Keratinocyte (primary cell): ENCODE data around the gene CRYAB. TPM values are rescaled to one million over a fixed set of nuclear protein-coding genes. Genes with fewer than 3 reads are reported as not detected.

ENCODE experiments used
- DNase-seq: peaks from one replicate; pipeline ENCODE4 v3.0.0-alpha.2; 2011; ENCODE audit warnings: low read depth, missing footprints, low spot score
- FAIRE-seq: peaks from 2 replicates; lab custom pipeline; 2011; peaks lifted over from hg19 to GRCh38; lab: Jason Lieb, UNC
- H2AFZ ChIP-seq: 2 replicates; pipeline ENCODE4 v1.6.0; 2012; ENCODE audit warnings: low read length, control low read depth, inconsistent platforms; ENCODE audit not compliant: control insufficient read depth
- H3K27ac ChIP-seq: 2 replicates; pipeline ENCODE4 v1.5.1; 2011; ENCODE audit warnings: low read length; ENCODE audit not compliant: control insufficient read depth, insufficient read depth
- H3K27me3 ChIP-seq: 3 replicates; pipeline ENCODE4 v1.6.0; 2011; ENCODE audit warnings: low read length; ENCODE audit not compliant: control insufficient read depth, insufficient read depth; ENCODE audit errors: extremely low read depth
- H3K36me3 ChIP-seq, 2 experiments: 2 replicates in 1 of 2; 3 replicates in 1 of 2; pipeline ENCODE4 v1.5.1; 2011; ENCODE audit warnings: low read length in 2 of 2, mild to moderate bottlenecking in 1 of 2; ENCODE audit not compliant: control insufficient read depth in 2 of 2, insufficient read depth in 2 of 2; ENCODE audit errors: extremely low read depth in 1 of 2
- H3K4me1 ChIP-seq: 3 replicates; pipeline ENCODE4 v1.5.1; 2011; ENCODE audit warnings: low read length; ENCODE audit not compliant: control insufficient read depth, insufficient read depth; ENCODE audit errors: extremely low read depth
- H3K4me2 ChIP-seq: 3 replicates; pipeline ENCODE4 v1.6.0; 2011; ENCODE audit warnings: low read depth, low read length; ENCODE audit not compliant: control insufficient read depth, insufficient read depth; ENCODE audit errors: extremely low read depth
- H3K4me3 ChIP-seq, 3 experiments: fragments of 200-600 bp in 1 of 3; sonication (generic) in 1 of 3; 2 replicates in 2 of 3; 3 replicates in 1 of 3; pipeline ENCODE4 v1.5.1; 2011 to 2016; ENCODE audit warnings: low read length in 3 of 3, mild to moderate bottlenecking in 3 of 3, control low read depth in 2 of 3, inconsistent platforms in 1 of 3, low read depth in 1 of 3, mixed read lengths in 1 of 3, mixed run types in 1 of 3, moderate library complexity in 1 of 3; ENCODE audit not compliant: control insufficient read depth in 2 of 3, insufficient read depth in 2 of 3; ENCODE audit errors: extremely low read depth in 1 of 3
- H3K79me2 ChIP-seq: 2 replicates; pipeline ENCODE4 v1.6.0; 2012; ENCODE audit warnings: low read length; ENCODE audit not compliant: control insufficient read depth, insufficient read depth
- H3K9ac ChIP-seq: 3 replicates; pipeline ENCODE4 v1.6.0; 2011; ENCODE audit warnings: low read length; ENCODE audit not compliant: control insufficient read depth, insufficient read depth; ENCODE audit errors: extremely low read depth
- H3K9me1 ChIP-seq: 3 replicates; pipeline ENCODE4 v1.6.0; 2011; ENCODE audit warnings: low read length; ENCODE audit not compliant: control insufficient read depth, insufficient read depth; ENCODE audit errors: extremely low read depth
- H3K9me3 ChIP-seq: 2 replicates; pipeline ENCODE4 v1.5.1; 2012; ENCODE audit warnings: low read depth, low read length; ENCODE audit not compliant: control insufficient read depth
- H4K20me1 ChIP-seq: 3 replicates; pipeline ENCODE4 v1.6.0; 2011; ENCODE audit warnings: low read length; ENCODE audit not compliant: control insufficient read depth, insufficient read depth; ENCODE audit errors: extremely low read depth
- EZH2 ChIP-seq: IDR thresholded peaks from one replicate; pipeline ENCODE4 v1.6.1; 2012; ENCODE audit warnings: inconsistent platforms, mild to moderate bottlenecking, low read length, moderate library complexity
- dilution Hi-C: fragments of 300-500 bp; cut with MboI; formaldehyde crosslinking; loops from one replicate; pipeline ENCODE4 v1.7.0; 2020; ENCODE audit warnings: low sequenced_read_pairs; ENCODE audit not compliant: extremely low pct_ligation_motif_present
- polyA plus RNA-seq, 5 experiments: library from polyadenylated mRNA; depleted of rRNA in 3 of 5; stranded (reverse) in 3 of 5; stranded (forward) in 1 of 5; unstranded in 1 of 5; fragments of >200 nt; gene quantifications; 1 replicate in 1 of 5; 2 replicates in 3 of 5; 3 replicates in 1 of 5; pipeline versions ENCODE4 v1.2.1 to v1.2.3, GENCODE V29; 2011 to 2012; ENCODE audit warnings: missing spikeins in 2 of 5, low read depth in 1 of 5, low replicate concordance in 1 of 5
- TF ChIP-seq, protein P1 (sequence below), 3 experiments: IDR thresholded peaks in 1 of 3; conservative IDR thresholded peaks in 1 of 3; optimal IDR thresholded peaks in 1 of 3; 2 replicates in 2 of 3; 3 replicates in 1 of 3; pipeline versions ENCODE3 to v1.5.1; 2011; ENCODE audit warnings: low read length in 3 of 3, mild to moderate bottlenecking in 3 of 3, moderate library complexity in 2 of 3, control low read depth in 1 of 3, inconsistent platforms in 1 of 3; ENCODE audit not compliant: insufficient read depth in 2 of 3; ENCODE audit errors: extremely low read depth in 1 of 3

The CRYAB gene
- polyA plus RNA-seq, 1 donor (not counting 4 experiments of a cell fraction or from before 2014, with no cell fraction given), result 11.0 TPM

DNA sequence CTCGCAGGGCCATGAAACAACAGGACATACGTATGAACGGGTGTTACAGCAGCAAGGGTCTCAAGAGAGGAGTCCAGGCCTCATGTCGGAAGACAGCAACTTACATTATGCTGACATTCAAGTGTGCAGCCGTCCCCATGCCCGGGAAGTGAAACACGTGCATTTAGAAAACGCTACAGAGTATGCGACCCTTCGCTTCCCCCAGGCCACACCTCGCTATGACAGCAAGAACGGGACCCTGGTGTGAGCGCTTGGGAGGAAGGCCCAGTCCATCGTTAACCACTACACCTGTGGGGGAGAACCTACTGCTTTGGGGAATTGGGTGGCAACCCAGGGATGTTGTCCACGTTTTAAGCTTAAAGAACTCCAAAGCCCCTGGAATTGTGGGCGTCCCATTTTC is 14.4 kb upstream of the CRYAB start:
- Histone ChIP-seq H3K9me3 (no peaks in the 10 kb centered on the region), H2AFZ (peak overlapping the region; percentile 92), H3K4me3 (no peak overlapping the region), H3K27ac (no peak overlapping the region), H3K9ac (no peak overlapping the region), H3K4me2 (peak overlapping the region; percentile 63), H3K27me3 (no peaks in the 10 kb centered on the region), H3K79me2 (no peaks in the 10 kb centered on the region), H3K4me1 (peaks cover 17% of the 10 kb centered on the region), H3K36me3 (no peaks in the 10 kb centered on the region), H3K9me1 (no peaks in the 10 kb centered on the region), H4K20me1 (no peaks in the 10 kb centered on the region)
- FAIRE-seq, result no peak
- no peak for DNase-seq
- TF ChIP-seq EZH2, result no peak
- TF ChIP-seq, protein P1, sequence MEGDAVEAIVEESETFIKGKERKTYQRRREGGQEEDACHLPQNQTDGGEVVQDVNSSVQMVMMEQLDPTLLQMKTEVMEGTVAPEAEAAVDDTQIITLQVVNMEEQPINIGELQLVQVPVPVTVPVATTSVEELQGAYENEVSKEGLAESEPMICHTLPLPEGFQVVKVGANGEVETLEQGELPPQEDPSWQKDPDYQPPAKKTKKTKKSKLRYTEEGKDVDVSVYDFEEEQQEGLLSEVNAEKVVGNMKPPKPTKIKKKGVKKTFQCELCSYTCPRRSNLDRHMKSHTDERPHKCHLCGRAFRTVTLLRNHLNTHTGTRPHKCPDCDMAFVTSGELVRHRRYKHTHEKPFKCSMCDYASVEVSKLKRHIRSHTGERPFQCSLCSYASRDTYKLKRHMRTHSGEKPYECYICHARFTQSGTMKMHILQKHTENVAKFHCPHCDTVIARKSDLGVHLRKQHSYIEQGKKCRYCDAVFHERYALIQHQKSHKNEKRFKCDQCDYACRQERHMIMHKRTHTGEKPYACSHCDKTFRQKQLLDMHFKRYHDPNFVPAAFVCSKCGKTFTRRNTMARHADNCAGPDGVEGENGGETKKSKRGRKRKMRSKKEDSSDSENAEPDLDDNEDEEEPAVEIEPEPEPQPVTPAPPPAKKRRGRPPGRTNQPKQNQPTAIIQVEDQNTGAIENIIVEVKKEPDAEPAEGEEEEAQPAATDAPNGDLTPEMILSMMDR (optimal IDR thresholded peaks at IDR 0.05 in 1 of 3, IDR thresholded peaks at IDR 0.05 in 1 of 3, conservative IDR thresholded peaks at IDR 0.05 in 1 of 3; ENCODE audit: extremely low read depth in 1 of 3, insufficient read depth in 2 of 3, low read length in 3 of 3), result no peak
- dilution Hi-C loops, result no loop called here

DNA sequence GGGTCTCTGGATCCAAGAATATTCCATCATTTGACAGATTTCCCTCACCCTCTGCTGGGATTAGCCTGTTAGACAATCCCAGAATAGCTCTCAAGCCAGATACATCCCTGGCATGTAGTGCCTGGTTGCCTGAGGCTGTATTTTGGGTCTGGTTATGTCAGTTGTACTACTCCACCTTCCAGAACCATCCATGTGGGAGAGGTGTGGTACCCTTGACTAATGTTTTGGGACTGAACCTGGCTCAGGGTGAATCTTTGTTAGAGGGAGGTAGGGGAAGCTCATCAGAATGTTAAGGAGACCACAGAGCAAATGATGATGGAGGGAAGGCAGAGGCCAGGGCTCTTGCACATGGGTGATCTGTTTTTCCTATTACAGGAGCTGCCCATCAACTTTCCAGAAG is 12.4 kb upstream of the CRYAB start:
- DNase-seq (no peak), FAIRE-seq (no peak)
- Histone ChIP-seq H3K79me2 (no peaks in the 10 kb centered on the region), H3K9me3 (no peaks in the 10 kb centered on the region), H3K4me3 (no peak overlapping the region), H3K27ac (no peak overlapping the region), H3K4me2 (no peak overlapping the region), H3K9ac (no peak overlapping the region), H3K36me3 (no peaks in the 10 kb centered on the region), H4K20me1 (no peaks in the 10 kb centered on the region), H3K27me3 (no peaks in the 10 kb centered on the region), H2AFZ (no peak overlapping the region), H3K9me1 (no peaks in the 10 kb centered on the region), H3K4me1 (peaks cover 18% of the 10 kb centered on the region)
- dilution Hi-C loops, result no loop called here
- TF ChIP-seq, protein P1 (optimal IDR thresholded peaks at IDR 0.05 in 1 of 3, IDR thresholded peaks at IDR 0.05 in 1 of 3, conservative IDR thresholded peaks at IDR 0.05 in 1 of 3; ENCODE audit: extremely low read depth in 1 of 3, insufficient read depth in 2 of 3, low read length in 3 of 3), result no peak
- no peak for TF ChIP-seq EZH2
